ENCODE results near the gene CPED1. TPM values are rescaled to one million over a fixed set of nuclear protein-coding genes. Genes with fewer than 3 reads are reported as not detected.

CPED1 gene
- total RNA-seq, 4 donors from 2014 or later: 4.4 to 20.2 (median 14.0) TPM

DNA sequence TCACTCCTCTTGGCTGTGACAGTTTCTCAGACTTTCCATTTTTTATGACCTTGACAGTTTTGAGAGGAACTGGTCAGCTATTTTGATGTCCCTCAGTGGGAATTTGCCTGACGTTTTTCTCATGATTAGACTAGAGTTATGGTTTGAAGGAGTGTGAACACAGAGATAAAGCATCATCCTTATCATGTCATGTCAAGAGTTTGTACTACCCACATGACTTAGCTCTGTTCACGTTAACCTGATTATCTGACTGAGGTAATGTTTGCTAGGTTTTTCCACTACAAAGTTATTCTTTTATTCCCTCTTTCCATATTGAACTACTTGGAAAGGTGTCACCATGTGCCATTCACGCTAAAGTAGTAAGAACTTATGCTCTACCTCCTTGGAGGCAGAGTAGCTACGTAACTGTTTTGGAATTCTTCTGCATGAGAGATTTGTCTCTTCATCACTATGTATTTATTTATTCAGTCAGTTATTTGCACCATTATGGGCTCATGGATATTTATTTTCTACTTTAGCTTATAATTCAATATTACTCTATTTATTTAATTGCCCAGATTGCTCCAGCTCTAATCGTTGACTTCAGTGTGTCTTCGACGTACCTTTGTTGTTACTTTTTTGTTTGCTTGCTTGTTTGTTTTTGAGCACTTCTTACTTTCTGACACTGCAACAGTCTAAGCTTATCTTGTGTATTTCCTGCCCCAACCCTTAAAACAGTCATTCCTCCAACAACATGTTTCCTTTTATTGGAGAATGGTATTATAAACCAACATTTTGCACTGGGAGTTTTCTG is 50.4 kb downstream of the CPED1 start:
- no peak overlapping the region for H3K4me3 ChIP-seq
- H3K9me3 ChIP-seq: no peaks in the 10 kb centered on the region
- no peaks in the 10 kb centered on the region for H3K4me1 ChIP-seq
- intact Hi-C loops (cut with DNase I; ENCODE audit: low total_unique reads): no loop called here
- H3K27ac ChIP-seq: no peak overlapping the region
- in situ Hi-C loops (cut with MboI; ENCODE audit: low pct_ligation_motif_present in 1 of 4, low pct_unique_long_range_greater_than_20kb in 1 of 4, low sequenced_read_pairs in 3 of 4): no loop called here
- H3K36me3 ChIP-seq: no peaks in the 10 kb centered on the region
- no peaks in the 10 kb centered on the region for H3K27me3 ChIP-seq
- TF ChIP-seq POLR2A (IDR thresholded peaks at IDR 0.05): no peak
- WGBS, 2 donors (ENCODE audit: low coverage in 1 of 2): 69 to 72% methylated on average over 7 of the region's 7 CpGs
- no peak for DNase-seq

DNA sequence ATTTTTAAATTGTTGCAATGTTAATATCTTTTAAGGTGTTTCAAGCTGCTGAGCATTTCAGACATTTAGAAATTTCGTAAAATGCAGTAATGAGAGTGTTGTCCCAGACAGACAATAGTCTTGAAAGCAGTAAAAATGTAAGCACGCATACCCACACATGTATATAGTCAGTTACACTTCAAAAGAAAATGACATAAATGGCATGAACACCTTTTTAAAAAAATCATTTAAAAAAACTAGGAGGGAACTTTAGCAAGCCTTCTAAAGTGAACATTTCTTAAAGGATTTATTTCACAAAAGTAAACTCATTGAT is 51.0 kb downstream of the CPED1 start:
- H3K36me3 ChIP-seq: no peaks in the 10 kb centered on the region
- intact Hi-C loops (cut with DNase I; ENCODE audit: low total_unique reads): no loop called here
- no peak overlapping the region for H3K4me3 ChIP-seq
- H3K27me3 ChIP-seq: no peaks in the 10 kb centered on the region
- WGBS, 2 donors (ENCODE audit: low coverage in 1 of 2): 80 to 84% methylated on average over 2 of the region's 2 CpGs
- no peaks in the 10 kb centered on the region for H3K9me3 ChIP-seq
- H3K27ac ChIP-seq: no peak overlapping the region
- TF ChIP-seq EP300 (IDR thresholded peaks at IDR 0.05; ENCODE audit: low read depth) (no peak), POLR2A (IDR thresholded peaks at IDR 0.05) (no peak), POLR2AphosphoS5 (IDR thresholded peaks at IDR 0.05) (no peak)
- TF ChIP-seq, protein P1, sequence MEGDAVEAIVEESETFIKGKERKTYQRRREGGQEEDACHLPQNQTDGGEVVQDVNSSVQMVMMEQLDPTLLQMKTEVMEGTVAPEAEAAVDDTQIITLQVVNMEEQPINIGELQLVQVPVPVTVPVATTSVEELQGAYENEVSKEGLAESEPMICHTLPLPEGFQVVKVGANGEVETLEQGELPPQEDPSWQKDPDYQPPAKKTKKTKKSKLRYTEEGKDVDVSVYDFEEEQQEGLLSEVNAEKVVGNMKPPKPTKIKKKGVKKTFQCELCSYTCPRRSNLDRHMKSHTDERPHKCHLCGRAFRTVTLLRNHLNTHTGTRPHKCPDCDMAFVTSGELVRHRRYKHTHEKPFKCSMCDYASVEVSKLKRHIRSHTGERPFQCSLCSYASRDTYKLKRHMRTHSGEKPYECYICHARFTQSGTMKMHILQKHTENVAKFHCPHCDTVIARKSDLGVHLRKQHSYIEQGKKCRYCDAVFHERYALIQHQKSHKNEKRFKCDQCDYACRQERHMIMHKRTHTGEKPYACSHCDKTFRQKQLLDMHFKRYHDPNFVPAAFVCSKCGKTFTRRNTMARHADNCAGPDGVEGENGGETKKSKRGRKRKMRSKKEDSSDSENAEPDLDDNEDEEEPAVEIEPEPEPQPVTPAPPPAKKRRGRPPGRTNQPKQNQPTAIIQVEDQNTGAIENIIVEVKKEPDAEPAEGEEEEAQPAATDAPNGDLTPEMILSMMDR (IDR thresholded peaks at IDR 0.05): no peak
- in situ Hi-C loops (cut with MboI; ENCODE audit: low pct_ligation_motif_present in 1 of 4, low pct_unique_long_range_greater_than_20kb in 1 of 4, low sequenced_read_pairs in 3 of 4): no loop called here
- H3K4me1 ChIP-seq: no peaks in the 10 kb centered on the region
- DNase-seq: no peak

DNA sequence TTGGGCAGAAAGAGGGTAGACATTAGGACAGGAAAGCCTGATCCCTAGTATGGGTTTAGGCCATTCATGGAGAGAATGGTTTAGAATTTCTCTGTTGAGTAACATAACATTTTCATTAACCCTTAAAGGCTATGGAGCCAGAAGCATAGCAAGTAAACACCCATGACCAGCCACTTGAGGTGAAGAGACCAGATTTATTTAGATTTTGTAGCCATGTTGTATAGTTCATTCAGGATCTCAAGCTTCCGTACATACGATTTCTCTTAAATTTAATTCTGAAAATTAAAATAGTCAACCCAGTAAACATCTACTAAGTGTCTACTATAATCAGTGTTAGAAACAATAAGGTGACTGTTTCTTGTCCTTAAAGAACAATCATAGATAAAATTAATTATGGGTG is 51.5 kb downstream of the CPED1 start:
- intact Hi-C loops (cut with DNase I; ENCODE audit: low total_unique reads) (no loop called here), in situ Hi-C loops (cut with MboI; ENCODE audit: low pct_ligation_motif_present in 1 of 4, low pct_unique_long_range_greater_than_20kb in 1 of 4, low sequenced_read_pairs in 3 of 4) (no loop called here)
- H3K36me3 ChIP-seq: no peaks in the 10 kb centered on the region
- H3K27ac ChIP-seq: no peak overlapping the region
- no peaks in the 10 kb centered on the region for H3K4me1 ChIP-seq
- no peak overlapping the region for H3K4me3 ChIP-seq
- WGBS, 2 donors (ENCODE audit: low coverage in 1 of 2): 94% methylated on average over 2 of the region's 2 CpGs
- TF ChIP-seq POLR2A (IDR thresholded peaks at IDR 0.05) (no peak), EP300 (IDR thresholded peaks at IDR 0.05; ENCODE audit: low read depth) (no peak), POLR2AphosphoS5 (IDR thresholded peaks at IDR 0.05) (no peak)
- TF ChIP-seq, protein P1 (IDR thresholded peaks at IDR 0.05): no peak
- H3K9me3 ChIP-seq: no peaks in the 10 kb centered on the region
- no peaks in the 10 kb centered on the region for H3K27me3 ChIP-seq
- no peak for DNase-seq

DNA sequence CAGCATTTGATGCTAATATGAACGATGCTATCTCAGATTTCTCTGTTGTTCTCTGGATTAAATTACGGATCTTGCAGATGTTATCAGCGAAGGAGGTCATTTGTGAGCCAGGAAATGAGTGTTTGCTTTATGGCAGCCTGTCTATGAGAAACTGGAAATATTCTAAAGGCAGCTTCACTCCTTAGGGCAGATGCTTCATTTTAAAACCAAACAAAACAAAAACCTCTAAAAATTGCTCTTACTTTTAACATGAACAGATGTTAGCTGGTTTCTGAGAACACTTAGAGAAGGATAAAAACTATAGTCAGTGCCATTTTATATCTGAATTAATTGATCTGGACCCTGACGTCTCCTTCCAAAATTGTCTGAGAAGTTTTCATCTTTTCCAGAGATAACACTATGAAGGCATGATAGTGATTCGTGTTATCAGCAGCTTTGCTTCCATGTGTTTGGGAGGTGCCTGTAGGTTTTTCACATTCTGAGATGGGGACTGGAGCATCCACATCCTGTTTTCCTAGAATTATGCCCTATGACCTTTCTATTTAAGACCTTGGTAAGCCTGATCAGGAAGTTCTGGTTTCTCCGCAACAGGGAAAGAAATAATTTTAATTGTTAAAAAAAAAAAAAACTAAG is 53.1 kb downstream of the CPED1 start:
- no peak for DNase-seq
- H3K36me3 ChIP-seq: no peaks in the 10 kb centered on the region
- intact Hi-C loops (cut with DNase I; ENCODE audit: low total_unique reads) (no loop called here), in situ Hi-C loops (cut with MboI; ENCODE audit: low pct_ligation_motif_present in 1 of 4, low pct_unique_long_range_greater_than_20kb in 1 of 4, low sequenced_read_pairs in 3 of 4) (no loop called here)
- no peaks in the 10 kb centered on the region for H3K4me1 ChIP-seq
- WGBS, 2 donors (ENCODE audit: low coverage in 1 of 2): 19 to 37% methylated on average over 6 of the region's 6 CpGs
- TF ChIP-seq EP300 (IDR thresholded peaks at IDR 0.05; ENCODE audit: low read depth) (no peak), POLR2AphosphoS5 (IDR thresholded peaks at IDR 0.05) (no peak), POLR2A (IDR thresholded peaks at IDR 0.05) (no peak)
- TF ChIP-seq, protein P1 (IDR thresholded peaks at IDR 0.05): no peak
- H3K9me3 ChIP-seq: no peaks in the 10 kb centered on the region
- peak overlapping the region; percentile 2 to 59 (median 38) for H3K27ac ChIP-seq
- no peak overlapping the region for H3K4me3 ChIP-seq
- H3K27me3 ChIP-seq: no peaks in the 10 kb centered on the region

Data from transverse colon (tissue), 4 donors.